ENCODE data around the gene CLEC16A.

DNA sequence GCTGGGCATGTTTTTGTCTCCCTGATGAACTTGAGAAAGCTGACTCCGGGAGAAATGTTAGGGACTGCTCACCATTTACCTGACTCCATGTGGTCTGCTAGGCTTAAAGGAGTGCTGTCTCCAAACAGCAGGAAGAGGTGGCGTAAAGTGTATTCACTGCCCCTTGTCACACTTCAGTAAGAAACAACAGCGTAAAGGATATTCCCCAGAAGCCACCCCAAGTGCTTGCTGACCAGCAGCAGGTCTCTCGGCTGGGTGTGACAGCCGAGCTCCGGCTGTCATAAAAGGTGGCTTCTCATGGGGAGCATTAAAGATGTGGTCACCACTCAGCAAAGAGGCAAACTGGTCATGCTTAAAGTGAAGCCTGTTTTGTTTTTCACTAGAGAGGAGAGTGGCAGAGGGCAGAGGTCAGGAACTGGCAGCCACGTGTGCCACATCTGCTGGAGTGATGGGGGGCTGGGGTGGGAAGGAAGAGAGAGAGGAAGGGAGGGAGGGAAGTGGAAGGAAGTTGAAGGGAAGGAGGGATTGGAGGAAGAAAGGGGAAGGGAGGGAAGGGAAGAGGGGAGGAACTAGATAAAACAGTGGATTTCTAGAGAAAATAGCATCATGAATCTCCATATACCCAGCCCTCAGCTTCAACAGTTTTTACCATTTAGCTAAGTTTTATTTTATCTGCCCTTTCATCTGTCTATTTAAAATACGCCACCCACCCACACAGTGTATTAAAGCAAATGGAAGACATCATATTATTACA lies 119.3 kb downstream of the CLEC16A start:
- TF ChIP-seq, protein P1, sequence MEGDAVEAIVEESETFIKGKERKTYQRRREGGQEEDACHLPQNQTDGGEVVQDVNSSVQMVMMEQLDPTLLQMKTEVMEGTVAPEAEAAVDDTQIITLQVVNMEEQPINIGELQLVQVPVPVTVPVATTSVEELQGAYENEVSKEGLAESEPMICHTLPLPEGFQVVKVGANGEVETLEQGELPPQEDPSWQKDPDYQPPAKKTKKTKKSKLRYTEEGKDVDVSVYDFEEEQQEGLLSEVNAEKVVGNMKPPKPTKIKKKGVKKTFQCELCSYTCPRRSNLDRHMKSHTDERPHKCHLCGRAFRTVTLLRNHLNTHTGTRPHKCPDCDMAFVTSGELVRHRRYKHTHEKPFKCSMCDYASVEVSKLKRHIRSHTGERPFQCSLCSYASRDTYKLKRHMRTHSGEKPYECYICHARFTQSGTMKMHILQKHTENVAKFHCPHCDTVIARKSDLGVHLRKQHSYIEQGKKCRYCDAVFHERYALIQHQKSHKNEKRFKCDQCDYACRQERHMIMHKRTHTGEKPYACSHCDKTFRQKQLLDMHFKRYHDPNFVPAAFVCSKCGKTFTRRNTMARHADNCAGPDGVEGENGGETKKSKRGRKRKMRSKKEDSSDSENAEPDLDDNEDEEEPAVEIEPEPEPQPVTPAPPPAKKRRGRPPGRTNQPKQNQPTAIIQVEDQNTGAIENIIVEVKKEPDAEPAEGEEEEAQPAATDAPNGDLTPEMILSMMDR (IDR thresholded peaks at IDR 0.05; ENCODE audit: borderline replicate concordance, extremely low read depth, low read length, poor library complexity, severe bottlenecking): no peak
- no peak for TF ChIP-seq EZH2 (IDR thresholded peaks at IDR 0.05; ENCODE audit: borderline replicate concordance, low read depth, low read length, severe bottlenecking)
